Tibial nerve (tissue), 4 donors: ENCODE data around the gene CEP350. TPM values are rescaled to one million over a fixed set of nuclear protein-coding genes. Genes with fewer than 3 reads are reported as not detected.
A peak's percentile ranks its signal among the peaks of the same experiment; 100 is the strongest.

Source experiments
- DNase-seq, 2 donors: peaks; one replicate each; pipeline ENCODE4 v3.0.0-alpha.2; 2019; ENCODE audit warnings: low spot score in 2 of 2
- H3K27ac ChIP-seq, 4 donors: fragments of 200-600 bp; sonication (generic) in 3 of 4; one replicate each; pipeline ENCODE4 v1.5.1; 2017 to 2019; ENCODE audit warnings: mild to moderate bottlenecking in 1 of 4
- H3K27me3 ChIP-seq, 2 donors: fragments of 200-600 bp; sonication (generic) in 1 of 2; one replicate each; pipeline versions ENCODE4 v1.5.1 to v1.6.0; 2017 to 2019
- H3K36me3 ChIP-seq, 3 donors: fragments of 200-600 bp; sonication (generic); one replicate each; pipeline ENCODE4 v1.5.1; 2018 to 2019
- H3K4me1 ChIP-seq, 4 donors: fragments of 200-600 bp; sonication (generic) in 3 of 4; one replicate each; pipeline ENCODE4 v1.5.1; 2017 to 2019
- H3K4me3 ChIP-seq, 4 donors: fragments of 200-600 bp; sonication (generic) in 3 of 4; one replicate each; pipeline ENCODE4 v1.5.1; 2017 to 2019; ENCODE audit warnings: mild to moderate bottlenecking in 1 of 4, moderate library complexity in 1 of 4
- H3K9me3 ChIP-seq, 4 donors: fragments of 200-600 bp; sonication (generic) in 3 of 4; one replicate each; pipeline ENCODE4 v1.5.1; 2017 to 2019
- EP300 ChIP-seq, 2 donors: sonication (generic); formaldehyde crosslinking; IDR thresholded peaks; one replicate each; pipeline ENCODE4 v1.6.1; 2017; ENCODE audit warnings: antibody characterized with exemption in 2 of 2, mild to moderate bottlenecking in 1 of 2
- POLR2A ChIP-seq, 2 donors: fragments of 450-650 bp; IDR thresholded peaks; one replicate each; pipeline ENCODE4 v1.6.1; 2017; ENCODE audit warnings: antibody characterized with exemption in 2 of 2, mild to moderate bottlenecking in 2 of 2, moderate library complexity in 2 of 2
- WGBS, 2 donors: methylation state at CpG; one replicate each; pipeline ENCODE4 v1.1.5; 2018; 5-methylcytosine and 5-hydroxymethylcytosine counted together
- total RNA-seq, 4 donors: library from RNA; depleted of rRNA; stranded (reverse); fragments of >200 nt; gene quantifications; one replicate each; pipeline ENCODE4 v1.1.0, GENCODE V29; 2016
- TF ChIP-seq, protein P1 (sequence below), 5 experiments: fragments of 200-600 bp in 3 of 5; fragments of 450-650 bp in 2 of 5; sonication (generic) in 3 of 5; IDR thresholded peaks; one replicate each; pipeline ENCODE4 v1.5.1; 2016 to 2019; ENCODE audit warnings: antibody characterized with exemption in 5 of 5, mild to moderate bottlenecking in 3 of 5, moderate library complexity in 2 of 5

The CEP350 gene
- total RNA-seq, 4 donors from 2014 or later, result 82.6 to 112 (median 94.9) TPM

DNA sequence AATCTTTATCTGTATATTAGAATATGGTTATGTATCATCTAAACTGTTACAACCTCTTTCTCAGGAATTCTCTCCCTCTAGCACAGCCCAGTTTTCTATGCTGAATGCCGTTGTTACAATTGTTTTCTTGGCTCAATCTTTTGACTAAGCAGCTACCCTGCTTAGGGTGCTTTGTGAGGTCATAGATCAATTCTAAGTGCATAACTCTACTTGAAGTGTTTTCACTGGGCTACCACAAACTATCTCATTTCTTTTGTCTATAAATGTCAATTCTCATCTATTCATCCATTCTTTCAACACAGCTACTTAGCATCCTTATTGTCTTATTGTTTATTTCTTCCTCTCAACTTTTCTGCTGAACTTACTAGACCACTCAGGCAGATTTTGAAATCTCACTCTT lies 77.1 kb downstream of the CEP350 start:
- Histone ChIP-seq H3K36me3 (peaks cover 0 to 66% (median 6%) of the 10 kb centered on the region in 3 donors), H3K27ac (peak overlapping the region in 1 of 4 donors; percentile 58), H3K9me3 (no peaks in the 10 kb centered on the region), H3K4me3 (no peak overlapping the region), H3K4me1 (peaks cover 0 to 22% (median 7%) of the 10 kb centered on the region in 4 donors), H3K27me3 (no peaks in the 10 kb centered on the region)
- 29 to 51% methylated on average over 1 of the region's 1 CpG for WGBS, 2 donors
- no peak for DNase-seq
- TF ChIP-seq EP300 (IDR thresholded peaks at IDR 0.05) (no peak), POLR2A (IDR thresholded peaks at IDR 0.05) (no peak)
- TF ChIP-seq, protein P1, sequence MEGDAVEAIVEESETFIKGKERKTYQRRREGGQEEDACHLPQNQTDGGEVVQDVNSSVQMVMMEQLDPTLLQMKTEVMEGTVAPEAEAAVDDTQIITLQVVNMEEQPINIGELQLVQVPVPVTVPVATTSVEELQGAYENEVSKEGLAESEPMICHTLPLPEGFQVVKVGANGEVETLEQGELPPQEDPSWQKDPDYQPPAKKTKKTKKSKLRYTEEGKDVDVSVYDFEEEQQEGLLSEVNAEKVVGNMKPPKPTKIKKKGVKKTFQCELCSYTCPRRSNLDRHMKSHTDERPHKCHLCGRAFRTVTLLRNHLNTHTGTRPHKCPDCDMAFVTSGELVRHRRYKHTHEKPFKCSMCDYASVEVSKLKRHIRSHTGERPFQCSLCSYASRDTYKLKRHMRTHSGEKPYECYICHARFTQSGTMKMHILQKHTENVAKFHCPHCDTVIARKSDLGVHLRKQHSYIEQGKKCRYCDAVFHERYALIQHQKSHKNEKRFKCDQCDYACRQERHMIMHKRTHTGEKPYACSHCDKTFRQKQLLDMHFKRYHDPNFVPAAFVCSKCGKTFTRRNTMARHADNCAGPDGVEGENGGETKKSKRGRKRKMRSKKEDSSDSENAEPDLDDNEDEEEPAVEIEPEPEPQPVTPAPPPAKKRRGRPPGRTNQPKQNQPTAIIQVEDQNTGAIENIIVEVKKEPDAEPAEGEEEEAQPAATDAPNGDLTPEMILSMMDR (IDR thresholded peaks at IDR 0.05), result no peak

DNA sequence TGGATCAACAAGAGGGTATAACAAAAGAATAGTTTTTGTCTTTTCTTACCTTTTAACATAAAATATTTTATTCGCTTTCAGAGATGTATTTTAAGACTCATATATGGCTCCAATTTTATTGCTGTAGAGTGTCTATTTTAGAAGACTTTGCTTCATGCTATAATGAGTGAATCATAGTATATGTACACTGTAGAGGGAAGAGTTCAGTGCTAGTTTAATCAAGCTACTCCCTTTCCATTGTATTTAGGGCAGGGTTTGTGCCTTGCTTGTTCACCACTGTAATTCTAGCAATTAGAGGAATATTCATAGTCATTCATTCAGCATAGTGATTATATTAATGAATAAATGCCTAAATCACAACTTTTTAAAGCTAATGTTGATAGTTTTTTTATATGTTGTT lies 78.8 kb downstream of the CEP350 start:
- TF ChIP-seq EP300 (IDR thresholded peaks at IDR 0.05), result no peak
- TF ChIP-seq, protein P1 (IDR thresholded peaks at IDR 0.05), result no peak
- no peak for TF ChIP-seq POLR2A (IDR thresholded peaks at IDR 0.05)
- no peaks in the 10 kb centered on the region for H3K27me3 ChIP-seq
- H3K4me1 ChIP-seq, result peaks cover 0 to 6% (median 3%) of the 10 kb centered on the region in 4 donors
- H3K4me3 ChIP-seq, result no peak overlapping the region
- 48 to 51% methylated on average over 1 of the region's 1 CpG for WGBS, 2 donors
- H3K9me3 ChIP-seq, result no peaks in the 10 kb centered on the region
- no peak for DNase-seq
- no peak overlapping the region for H3K27ac ChIP-seq
- peaks cover 0 to 65% (median 11%) of the 10 kb centered on the region in 3 donors for H3K36me3 ChIP-seq

DNA sequence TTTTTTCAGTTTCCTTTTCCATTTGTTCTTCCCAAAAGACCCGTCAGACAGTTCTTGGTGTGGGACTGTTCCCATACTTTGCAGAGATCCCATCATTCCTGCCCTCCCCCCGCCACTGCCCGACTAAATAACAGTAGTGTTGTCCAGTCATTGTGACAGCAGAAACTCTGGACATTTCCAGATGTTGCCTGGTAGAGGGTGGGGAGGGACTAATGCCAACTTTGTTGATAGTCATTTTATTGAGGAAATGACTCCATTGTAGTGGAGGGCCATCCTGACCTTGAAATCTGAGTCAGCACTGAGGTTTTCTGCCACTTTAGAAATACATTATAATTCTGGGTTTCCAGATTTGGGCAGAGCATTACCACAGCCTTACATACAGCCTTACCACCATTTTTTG lies 85.4 kb downstream of the CEP350 start:
- DNase-seq, result no peak
- H3K9me3 ChIP-seq, result no peaks in the 10 kb centered on the region
- H3K27ac ChIP-seq, result no peak overlapping the region
- H3K27me3 ChIP-seq, result no peaks in the 10 kb centered on the region
- no peaks in the 10 kb centered on the region for H3K4me1 ChIP-seq
- H3K36me3 ChIP-seq, result peaks cover 0 to 79% (median 20%) of the 10 kb centered on the region in 3 donors
- TF ChIP-seq EP300 (IDR thresholded peaks at IDR 0.05) (no peak), POLR2A (IDR thresholded peaks at IDR 0.05) (no peak)
- TF ChIP-seq, protein P1 (IDR thresholded peaks at IDR 0.05), result no peak
- WGBS, 2 donors, result 76 to 83% methylated on average over 3 of the region's 3 CpGs
- no peak overlapping the region for H3K4me3 ChIP-seq

DNA sequence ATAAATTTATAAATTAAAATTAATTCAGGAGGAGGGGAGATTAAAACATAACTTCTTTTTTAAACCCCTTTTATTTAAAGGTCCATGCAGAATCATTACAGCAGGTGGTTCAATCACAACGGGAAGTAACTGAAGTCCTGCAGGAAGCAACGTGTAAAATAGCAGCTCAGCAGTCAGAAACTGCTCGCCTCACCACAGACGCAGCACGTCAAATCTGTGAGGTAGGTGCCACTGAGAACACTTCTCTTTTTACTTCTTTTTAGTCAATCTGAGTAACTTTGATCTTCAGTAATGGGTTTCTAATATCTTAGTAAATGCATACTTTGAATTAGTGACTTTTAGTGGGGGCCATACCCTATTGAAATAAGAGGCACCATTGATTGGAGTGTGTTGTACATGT lies 87.0 kb downstream of the CEP350 start:
- Histone ChIP-seq H3K27ac (no peak overlapping the region), H3K9me3 (no peaks in the 10 kb centered on the region), H3K27me3 (no peaks in the 10 kb centered on the region), H3K4me1 (no peaks in the 10 kb centered on the region), H3K36me3 (peaks cover 0 to 79% (median 19%) of the 10 kb centered on the region in 3 donors), H3K4me3 (no peak overlapping the region)
- TF ChIP-seq POLR2A (IDR thresholded peaks at IDR 0.05), result no peak
- no peak for TF ChIP-seq EP300 (IDR thresholded peaks at IDR 0.05)
- TF ChIP-seq, protein P1 (IDR thresholded peaks at IDR 0.05), result no peak
- no peak for DNase-seq
- WGBS, 2 donors, result 85% methylated on average over 5 of the region's 5 CpGs

DNA sequence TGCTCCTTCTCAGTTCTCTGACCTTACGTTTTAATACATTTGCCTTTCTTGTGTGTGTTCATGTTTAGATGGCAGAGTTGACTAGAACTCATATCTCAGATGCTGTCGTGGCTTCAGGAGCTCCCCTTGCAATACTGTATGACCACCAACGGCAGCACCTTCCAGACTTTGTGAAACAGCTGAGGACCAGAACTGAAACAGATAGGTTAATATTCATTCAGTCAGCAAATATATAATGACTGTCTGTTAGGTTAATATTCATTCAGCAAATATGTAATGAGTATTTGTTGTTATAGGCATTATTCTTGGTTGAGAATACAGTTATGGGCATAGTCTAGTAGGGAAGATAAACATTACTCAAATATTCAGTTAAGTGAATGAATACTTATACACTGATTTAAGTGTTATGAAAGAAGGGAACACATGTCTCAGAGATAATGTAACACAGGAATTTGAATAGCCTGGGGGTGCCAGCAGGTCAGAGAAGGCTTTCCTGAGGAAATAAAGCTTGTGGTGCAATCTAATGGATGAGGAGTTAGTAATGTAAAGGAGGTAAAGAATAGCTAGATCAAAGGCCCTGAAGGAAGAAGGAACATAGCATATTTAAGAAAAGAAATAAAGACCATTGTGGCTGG lies 88.5 kb downstream of the CEP350 start:
- no peaks in the 10 kb centered on the region for H3K27me3 ChIP-seq
- 89 to 93% methylated on average over 3 of the region's 3 CpGs for WGBS, 2 donors
- no peak for DNase-seq
- no peaks in the 10 kb centered on the region for H3K4me1 ChIP-seq
- no peaks in the 10 kb centered on the region for H3K9me3 ChIP-seq
- no peak overlapping the region for H3K4me3 ChIP-seq
- TF ChIP-seq POLR2A (IDR thresholded peaks at IDR 0.05), result no peak
- TF ChIP-seq, protein P1 (IDR thresholded peaks at IDR 0.05), result no peak
- TF ChIP-seq EP300 (IDR thresholded peaks at IDR 0.05), result no peak
- H3K36me3 ChIP-seq, result peaks cover 0 to 78% (median 14%) of the 10 kb centered on the region in 3 donors
- H3K27ac ChIP-seq, result no peak overlapping the region
